CD4-positive, alpha-beta T cell (primary cell): Measurements from ENCODE around the gene IGFLR1. TPM values are rescaled to one million over a fixed set of nuclear protein-coding genes. Genes with fewer than 3 reads are reported as not detected.

Experiments
- ATAC-seq: fragments of 200-7000 bp; cut with Tn5 transposase; one replicate; pipeline ENCODE4 v1.10.0; 2022; ENCODE audit warnings: mild to moderate bottlenecking; ENCODE audit not compliant: poor library complexity
- CTCF ChIA-PET: fragments of 350-600 bp; sonication (Branson Sonifier 250); formaldehyde crosslinking; loops from one replicate; lab custom pipeline; 2021; ENCODE audit warnings: antibody characterized with exemption, inconsistent platforms; lab: Charles Lee
- POLR2A ChIA-PET: fragments of 350-600 bp; sonication (Branson Sonifier 250); formaldehyde crosslinking; loops from one replicate; lab custom pipeline; 2021; ENCODE audit warnings: antibody characterized with exemption, inconsistent platforms; lab: Charles Lee
- DNase-seq, 14 experiments: peaks; one replicate each; pipeline ENCODE4 v3.0.0-alpha.2; 2013 to 2020; ENCODE audit warnings: mixed read lengths in 2 of 14
- H3K27ac ChIP-seq, 2 donors: one replicate each; pipeline versions ENCODE4 v1.5.1 to v1.7.0; 2013; ENCODE audit warnings: low read length in 2 of 2, low read depth in 1 of 2, mild to moderate bottlenecking in 1 of 2
- H3K27me3 ChIP-seq, 2 experiments: 1 replicate in 1 of 2; 2 replicates in 1 of 2; pipeline versions ENCODE4 v1.6.1 to v1.7.0; 2013; ENCODE audit warnings: low read length in 2 of 2, control low read depth in 1 of 2, mild to moderate bottlenecking in 1 of 2, moderate library complexity in 1 of 2; ENCODE audit not compliant: insufficient read depth in 2 of 2, control insufficient read depth in 1 of 2
- H3K36me3 ChIP-seq: one replicate; pipeline ENCODE4 v1.6.1; 2013; ENCODE audit warnings: low read length, control low read depth; ENCODE audit not compliant: insufficient read depth
- H3K4me1 ChIP-seq: one replicate; pipeline ENCODE4 v1.6.1; 2013; ENCODE audit warnings: low read length, control low read depth; ENCODE audit not compliant: insufficient read depth
- H3K4me3 ChIP-seq: one replicate; pipeline ENCODE4 v1.5.1; 2013; ENCODE audit warnings: mild to moderate bottlenecking, low read length, moderate library complexity
- H3K9me3 ChIP-seq, 2 experiments: 1 replicate in 1 of 2; 2 replicates in 1 of 2; pipeline versions ENCODE4 v1.6.1 to v1.7.0; 2013; ENCODE audit warnings: low read length in 2 of 2, mild to moderate bottlenecking in 2 of 2, control low read depth in 1 of 2, moderate library complexity in 1 of 2; ENCODE audit not compliant: control insufficient read depth in 1 of 2, insufficient read depth in 1 of 2
- H3K27ac Mint-ChIP-seq: one replicate; pipeline ENCODE4 v1.8.0; 2020; ENCODE audit warnings: mixed read lengths
- H3K27me3 Mint-ChIP-seq: one replicate; pipeline ENCODE4 v1.8.0; 2021; ENCODE audit warnings: mixed read lengths
- H3K36me3 Mint-ChIP-seq: one replicate; pipeline ENCODE4 v1.8.0; 2021; ENCODE audit warnings: low read depth, mixed read lengths
- H3K4me1 Mint-ChIP-seq: one replicate; pipeline ENCODE4 v1.8.0; 2021; ENCODE audit warnings: low read depth, mixed read lengths
- H3K4me3 Mint-ChIP-seq: one replicate; pipeline ENCODE4 v1.8.0; 2020; ENCODE audit warnings: mild to moderate bottlenecking, mixed read lengths
- H3K9me3 Mint-ChIP-seq: one replicate; pipeline ENCODE4 v1.8.0; 2020; ENCODE audit warnings: mixed read lengths
- CTCF ChIP-seq: fragments of 200-600 bp; IDR thresholded peaks from one replicate; pipeline ENCODE4 v1.8.0; 2022; ENCODE audit warnings: antibody characterized with exemption, mild to moderate bottlenecking
- intact Hi-C, 2 experiments: fragments of 100-400 bp; cut with DNase I in 1 of 2; cut with micrococcal nuclease in 1 of 2; formaldehyde crosslinking; loops; one replicate each; pipeline versions ENCODE4 v1.15.1 to v1.9.0; 2023 to 2025; cut with DNase I, micrococcal nuclease
- total RNA-seq, 174 experiments: library from RNA in 2 of 174; stranded (reverse) in 2 of 174; gene quantifications; one replicate each; pipeline ENCODE4 v1.2.3 and lab custom pipeline; 2021 to 2026

The IGFLR1 gene
- total RNA-seq, 2 experiments from 2014 or later: 40.3 to 43.1 TPM

- Histone ChIP-seq H3K27ac (no peak overlapping the region), H3K4me1 (peaks cover 5% of the 10 kb centered on the region), H3K9me3 (no peaks in the 10 kb centered on the region), H3K36me3 (no peaks in the 10 kb centered on the region), H3K4me3 (no peak overlapping the region), H3K27me3 (no peaks in the 10 kb centered on the region)
- no peaks in the 10 kb centered on the region for H3K27me3 Mint-ChIP-seq
- ATAC-seq (no peak), DNase-seq (no peak)
- no peaks in the 10 kb centered on the region for H3K4me1 Mint-ChIP-seq
- CTCF ChIA-PET: interaction anchor here (0.7 kb wide), 1 partner anchor 1042 kb away, joined by 3 read pairs; no protein-coding TSS in a partner anchor
- POLR2A ChIA-PET: no interaction called here
- no peak overlapping the region for H3K27ac Mint-ChIP-seq
- H3K9me3 Mint-ChIP-seq: no peaks in the 10 kb centered on the region
- no peak for TF ChIP-seq CTCF
- H3K36me3 Mint-ChIP-seq: no peaks in the 10 kb centered on the region
- H3K4me3 Mint-ChIP-seq: no peak overlapping the region
- intact Hi-C loops: loop anchor here (5.0 kb wide), 1 partner anchor 67 kb away; the partner anchor contains the start of genes HSPB6 (in 2 of the 2) and PROSER3 (in 2 of the 2)
Measured at GRCh38 chr19:35689836-35690235, 52.4 kb downstream of the IGFLR1 start.

Other genes with a start within 250 kb of the IGFLR1 start
- gene DMKN, start 228.8 kb downstream of the IGFLR1 start, total RNA-seq: not detected
- not detected for gene SBSN, start 214.1 kb downstream of the IGFLR1 start, total RNA-seq
- not detected for gene GAPDHS, start 209.0 kb downstream of the IGFLR1 start, total RNA-seq
- gene TMEM147, start 196.8 kb downstream of the IGFLR1 start, total RNA-seq: 10 to 100 TPM; 20.3 to 22.0 TPM
- gene ATP4A, start 178.8 kb downstream of the IGFLR1 start, total RNA-seq: not detected
- gene PMIS2, start 156.3 kb downstream of the IGFLR1 start, total RNA-seq: not detected
- 10 to 100 TPM; 28.4 to 29.9 TPM for gene HAUS5, start 129.7 kb downstream of the IGFLR1 start, total RNA-seq
- gene RBM42, start 113.4 kb downstream of the IGFLR1 start, total RNA-seq: 10 to 100 TPM; 45.7 to 48.8 TPM
- gene ETV2, start 100.7 kb downstream of the IGFLR1 start, total RNA-seq: under 1 TPM; 0.58 to 0.59 TPM
- 100 to 1,000 TPM; 136 to 144 TPM for gene COX6B1, start 94.1 kb downstream of the IGFLR1 start, total RNA-seq
- under 1 TPM; 0.36 to 0.47 TPM for gene UPK1A, start 75.9 kb downstream of the IGFLR1 start, total RNA-seq
- 1 to 10 TPM; 2.2 to 3.3 TPM for gene ZBTB32, start 37.9 kb downstream of the IGFLR1 start, total RNA-seq
- 10 to 100 TPM; 59.4 to 59.7 TPM for gene KMT2B, start 24.4 kb downstream of the IGFLR1 start, total RNA-seq
- gene U2AF1L4, start 3.0 kb upstream of the IGFLR1 start, total RNA-seq: 10 to 100 TPM; 74.6 to 85.8 TPM
- 1 to 10 TPM; 7.3 to 9.4 TPM for gene PSENEN, start 3.2 kb upstream of the IGFLR1 start, total RNA-seq
- 1 to 10 TPM; 4.8 to 6.0 TPM for gene LIN37, start 6.1 kb upstream of the IGFLR1 start, total RNA-seq
- not detected for gene HSPB6, start 14.6 kb upstream of the IGFLR1 start, total RNA-seq
- 10 to 100 TPM; 19.4 to 22.6 TPM for gene PROSER3, start 15.7 kb upstream of the IGFLR1 start, total RNA-seq
- gene ARHGAP33, start 33.1 kb upstream of the IGFLR1 start, total RNA-seq: 10 to 100 TPM; 16.4 to 19.5 TPM
- not detected for gene PRODH2, start 70.4 kb upstream of the IGFLR1 start, total RNA-seq
- gene NPHS1, start 110.1 kb upstream of the IGFLR1 start, total RNA-seq: not detected
- gene KIRREL2, start 114.5 kb upstream of the IGFLR1 start, total RNA-seq: under 1 TPM in 1 of 2 experiments, not detected in 1; 0.14 TPM
- not detected for gene APLP1, start 126.1 kb upstream of the IGFLR1 start, total RNA-seq
- gene NFKBID, start 158.1 kb upstream of the IGFLR1 start, total RNA-seq: 10 to 100 TPM; 26.5 to 30.1 TPM
- gene HCST, start 160.1 kb upstream of the IGFLR1 start, total RNA-seq: 10 to 100 TPM; 72.4 to 78.6 TPM
- gene TYROBP, start 165.8 kb upstream of the IGFLR1 start, total RNA-seq: 1 to 10 TPM; 6.0 to 7.6 TPM
- gene LRFN3, start 193.9 kb upstream of the IGFLR1 start, total RNA-seq: 1 to 10 TPM; 4.2 to 4.5 TPM